GM19395 (cell line): ENCODE measurements around the gene DPYSL3.

Source experiments
- ATAC-seq: cut with Tn5 transposase; IDR thresholded peaks from one replicate; pipeline ENCODE4 v1.9.1; 2021; ENCODE audit warnings: mild to moderate bottlenecking, moderate library complexity; ENCODE audit not compliant: unreplicated experiment

DPYSL3 gene

GRCh38 chr5:147515269-147515668, 5.4 kb upstream of the DPYSL3 start:
- no peak for ATAC-seq

- ATAC-seq, result no peak
Measured at GRCh38 chr5:147512659-147513379, 3.0 kb upstream of the DPYSL3 start.

GRCh38 chr5:147510885-147511284, 1.0 kb upstream of the DPYSL3 start:
- no peak for ATAC-seq

GRCh38 chr5:147509041-147509709, 693 bp downstream of the DPYSL3 start:
- ATAC-seq, result peak; percentile 20

GRCh38 chr5:147508711-147509040, 1.2 kb downstream of the DPYSL3 start:
- ATAC-seq, result no peak

GRCh38 chr5:147507480-147508126, 2.3 kb downstream of the DPYSL3 start:
- no peak for ATAC-seq

- no peak for ATAC-seq
Measured at GRCh38 chr5:147504535-147504934, 5.3 kb downstream of the DPYSL3 start.

GRCh38 chr5:147504011-147504410, 5.9 kb downstream of the DPYSL3 start:
- no peak for ATAC-seq

- ATAC-seq, result no peak
Measured at GRCh38 chr5:147490989-147491388, 18.9 kb downstream of the DPYSL3 start.

GRCh38 chr5:147487031-147487750, 22.7 kb downstream of the DPYSL3 start:
- no peak for ATAC-seq

- no peak for ATAC-seq
Measured at GRCh38 chr5:147485814-147486213, 24.1 kb downstream of the DPYSL3 start.

- no peak for ATAC-seq
Measured at GRCh38 chr5:147485046-147485445, 24.8 kb downstream of the DPYSL3 start.

GRCh38 chr5:147484708-147485020, 25.2 kb downstream of the DPYSL3 start:
- ATAC-seq, result no peak

- ATAC-seq, result no peak
Measured at GRCh38 chr5:147483961-147484707, 25.7 kb downstream of the DPYSL3 start.

GRCh38 chr5:147483188-147483790, 26.6 kb downstream of the DPYSL3 start:
- no peak for ATAC-seq

GRCh38 chr5:147482706-147483180, 27.1 kb downstream of the DPYSL3 start:
- ATAC-seq, result no peak

- peak; percentile 89 for ATAC-seq
Measured at GRCh38 chr5:147481874-147482705, 27.8 kb downstream of the DPYSL3 start.

GRCh38 chr5:147481376-147481775, 28.5 kb downstream of the DPYSL3 start:
- no peak for ATAC-seq

GRCh38 chr5:147479949-147480348, 29.9 kb downstream of the DPYSL3 start:
- ATAC-seq, result no peak

- ATAC-seq, result no peak
Measured at GRCh38 chr5:147479444-147479843, 30.4 kb downstream of the DPYSL3 start.
